Measurements from ENCODE around the gene GSTT4. TPM values are rescaled to one million over a fixed set of nuclear protein-coding genes. Genes with fewer than 3 reads are reported as not detected.

GSTT4 gene
- total and polyA plus RNA-seq, 8 donors = not detected

- TF ChIP-seq POLR2A (IDR thresholded peaks at IDR 0.05) (no peak), POLR2AphosphoS5 (IDR thresholded peaks at IDR 0.05) (no peak), EP300 (IDR thresholded peaks at IDR 0.05) (no peak)
- TF ChIP-seq, protein P1, sequence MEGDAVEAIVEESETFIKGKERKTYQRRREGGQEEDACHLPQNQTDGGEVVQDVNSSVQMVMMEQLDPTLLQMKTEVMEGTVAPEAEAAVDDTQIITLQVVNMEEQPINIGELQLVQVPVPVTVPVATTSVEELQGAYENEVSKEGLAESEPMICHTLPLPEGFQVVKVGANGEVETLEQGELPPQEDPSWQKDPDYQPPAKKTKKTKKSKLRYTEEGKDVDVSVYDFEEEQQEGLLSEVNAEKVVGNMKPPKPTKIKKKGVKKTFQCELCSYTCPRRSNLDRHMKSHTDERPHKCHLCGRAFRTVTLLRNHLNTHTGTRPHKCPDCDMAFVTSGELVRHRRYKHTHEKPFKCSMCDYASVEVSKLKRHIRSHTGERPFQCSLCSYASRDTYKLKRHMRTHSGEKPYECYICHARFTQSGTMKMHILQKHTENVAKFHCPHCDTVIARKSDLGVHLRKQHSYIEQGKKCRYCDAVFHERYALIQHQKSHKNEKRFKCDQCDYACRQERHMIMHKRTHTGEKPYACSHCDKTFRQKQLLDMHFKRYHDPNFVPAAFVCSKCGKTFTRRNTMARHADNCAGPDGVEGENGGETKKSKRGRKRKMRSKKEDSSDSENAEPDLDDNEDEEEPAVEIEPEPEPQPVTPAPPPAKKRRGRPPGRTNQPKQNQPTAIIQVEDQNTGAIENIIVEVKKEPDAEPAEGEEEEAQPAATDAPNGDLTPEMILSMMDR (IDR thresholded peaks at IDR 0.05) = no peak
- H3K4me1 ChIP-seq = peaks cover 0 to 12% (median 4%) of the 10 kb centered on the region in 4 donors
- intact Hi-C loops (cut with DNase I; ENCODE audit: low total_unique reads) = no loop called here
- H3K27me3 ChIP-seq = no peaks in the 10 kb centered on the region
- no peak for DNase-seq
- no peak overlapping the region for H3K4me3 ChIP-seq
- WGBS, 5 donors = 81 to 90% (median 82%) methylated on average over 4 of the region's 4 CpGs
- peaks cover 23 to 39% (median 33%) of the 10 kb centered on the region in 4 donors for H3K36me3 ChIP-seq
- no peaks in the 10 kb centered on the region for H3K9me3 ChIP-seq
- H3K27ac ChIP-seq = no peak overlapping the region
Observed at GRCh38 chr22:24033731-24034130, 28.5 kb upstream of the GSTT4 start.

DNA sequence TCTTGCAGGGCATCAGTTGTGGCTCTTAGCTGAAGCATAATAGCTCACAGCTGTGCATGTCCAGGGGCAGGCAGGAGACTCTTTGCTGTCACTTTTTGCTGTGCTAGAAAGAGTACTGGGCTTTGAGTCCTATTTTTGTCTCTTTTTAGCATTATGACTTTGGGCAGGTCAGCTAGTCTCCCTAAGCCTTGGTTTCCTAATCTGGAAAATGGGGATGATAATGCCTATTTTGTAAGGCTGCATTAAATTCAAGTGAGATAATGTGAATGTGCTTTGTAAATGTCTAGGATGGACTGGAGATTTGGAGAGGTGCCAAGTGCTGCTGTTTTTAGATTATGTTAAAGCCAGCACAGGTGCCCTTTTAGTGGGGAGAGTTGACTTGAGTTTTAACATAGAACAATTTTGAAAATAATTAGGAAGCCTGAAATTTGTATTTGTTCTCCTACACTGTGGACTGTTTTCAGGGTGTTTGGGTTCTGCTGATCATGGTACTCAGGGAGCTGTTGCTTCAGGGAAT lies 25.0 kb upstream of the GSTT4 start:
- no peak for DNase-seq
- Histone ChIP-seq H3K9me3 (no peaks in the 10 kb centered on the region), H3K4me3 (no peak overlapping the region), H3K27ac (no peak overlapping the region), H3K27me3 (no peaks in the 10 kb centered on the region), H3K36me3 (peaks cover 0 to 12% (median 10%) of the 10 kb centered on the region in 4 donors), H3K4me1 (peaks cover 0 to 12% (median 6%) of the 10 kb centered on the region in 4 donors)
- no peak for TF ChIP-seq POLR2A (IDR thresholded peaks at IDR 0.05)
- intact Hi-C loops (cut with DNase I; ENCODE audit: low total_unique reads) = no loop called here

GRCh38 chr22:24029304-24029703 lies 24.1 kb upstream of the GSTT4 start:
- H3K36me3 ChIP-seq = peaks cover 0 to 11% (median 9%) of the 10 kb centered on the region in 4 donors
- TF ChIP-seq, protein P1 (IDR thresholded peaks at IDR 0.05) = no peak
- TF ChIP-seq POLR2AphosphoS5 (IDR thresholded peaks at IDR 0.05) (no peak), EP300 (IDR thresholded peaks at IDR 0.05) (no peak), POLR2A (IDR thresholded peaks at IDR 0.05) (no peak)
- WGBS, 5 donors = 79 to 94% (median 93%) methylated on average over 3 of the region's 3 CpGs
- H3K27me3 ChIP-seq = no peaks in the 10 kb centered on the region
- H3K4me3 ChIP-seq = no peak overlapping the region
- DNase-seq = no peak
- H3K27ac ChIP-seq = no peak overlapping the region
- intact Hi-C loops (cut with DNase I; ENCODE audit: low total_unique reads) = no loop called here
- H3K9me3 ChIP-seq = peaks cover 0 to 3% (median 0%) of the 10 kb centered on the region in 4 donors
- H3K4me1 ChIP-seq = peaks cover 0 to 12% (median 6%) of the 10 kb centered on the region in 4 donors

DNA sequence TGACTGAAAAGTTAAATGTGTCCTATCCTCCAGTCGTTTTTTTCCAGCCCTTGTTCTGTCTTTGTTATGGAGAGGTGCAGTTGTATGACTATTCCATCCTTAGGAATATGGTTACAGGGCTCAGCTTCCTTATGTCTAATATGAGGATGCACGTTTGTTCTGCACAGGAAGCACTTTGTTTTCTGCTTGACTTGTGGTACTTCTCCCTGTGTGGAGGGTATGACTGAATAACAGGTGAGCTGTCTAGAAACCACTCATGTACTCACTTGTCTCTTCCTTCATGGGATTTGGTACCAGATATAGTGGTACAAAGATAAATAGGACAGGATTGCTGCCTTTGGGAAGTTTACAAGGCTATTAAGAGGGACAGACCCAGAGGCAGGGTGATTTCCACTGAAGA lies 23.3 kb upstream of the GSTT4 start:
- H3K4me1 ChIP-seq = peaks cover 0 to 12% (median 7%) of the 10 kb centered on the region in 4 donors
- intact Hi-C loops (cut with DNase I; ENCODE audit: low total_unique reads) = no loop called here
- H3K9me3 ChIP-seq = peaks cover 0 to 5% (median 0%) of the 10 kb centered on the region in 4 donors
- no peaks in the 10 kb centered on the region for H3K27me3 ChIP-seq
- H3K36me3 ChIP-seq = peaks cover 0 to 11% (median 9%) of the 10 kb centered on the region in 4 donors
- 31 to 40% (median 35%) methylated on average over 2 of the region's 2 CpGs for whole genome bisulfite sequencing, 5 donors
- H3K4me3 ChIP-seq = no peak overlapping the region
- no peak for DNase-seq
- no peak overlapping the region for H3K27ac ChIP-seq
- TF ChIP-seq, protein P1 (IDR thresholded peaks at IDR 0.05) = no peak
- TF ChIP-seq POLR2AphosphoS5 (IDR thresholded peaks at IDR 0.05) = no peak
- TF ChIP-seq EP300 (IDR thresholded peaks at IDR 0.05) = no peak
- TF ChIP-seq POLR2A (IDR thresholded peaks at IDR 0.05) = no peak

DNA sequence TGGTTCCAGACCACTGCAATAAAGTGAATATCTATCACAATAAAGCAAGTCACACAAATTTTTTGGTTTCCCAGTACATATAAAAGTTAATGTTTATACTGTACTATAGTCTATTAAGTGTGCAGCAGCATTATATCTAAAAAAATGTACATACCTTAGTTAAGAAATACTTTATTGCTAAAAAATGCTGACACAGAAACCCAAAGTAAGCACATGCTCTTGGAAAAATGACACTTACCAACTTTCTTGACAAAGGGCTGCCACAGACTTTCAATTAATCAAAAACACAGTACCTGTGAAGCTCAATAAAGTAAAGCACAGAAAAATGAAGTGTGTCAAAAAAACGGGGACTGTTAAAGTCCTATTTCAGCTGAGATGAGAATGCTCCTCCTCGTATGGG lies 22.7 kb upstream of the GSTT4 start:
- Histone ChIP-seq H3K4me3 (no peak overlapping the region), H3K27me3 (no peaks in the 10 kb centered on the region), H3K27ac (no peak overlapping the region), H3K9me3 (peaks cover 0 to 5% (median 0%) of the 10 kb centered on the region in 4 donors), H3K36me3 (peaks cover 0 to 11% (median 9%) of the 10 kb centered on the region in 4 donors), H3K4me1 (peaks cover 0 to 14% (median 8%) of the 10 kb centered on the region in 4 donors)
- TF ChIP-seq EP300 (IDR thresholded peaks at IDR 0.05) (no peak), POLR2AphosphoS5 (IDR thresholded peaks at IDR 0.05) (no peak), POLR2A (IDR thresholded peaks at IDR 0.05) (no peak)
- TF ChIP-seq, protein P1 (IDR thresholded peaks at IDR 0.05) = no peak
- 71 to 85% (median 78%) methylated on average over 2 of the region's 2 CpGs for WGBS, 5 donors
- intact Hi-C loops (cut with DNase I; ENCODE audit: low total_unique reads) = no loop called here
- DNase-seq = no peak

Measured in stomach (tissue), 9 donors.